GM23338 (cell line): Measurements from ENCODE around the gene PCNX3. TPM values are rescaled to one million over a fixed set of nuclear protein-coding genes. Genes with fewer than 3 reads are reported as not detected.

Experiments
- ATAC-seq: fragments of 200-7000 bp; cut with Tn5 transposase; 3 replicates; pipeline ENCODE4 v1.9.1; 2020
- DNase-seq: peaks from one replicate; pipeline ENCODE4 v3.0.0-alpha.2; 2015; ENCODE audit warnings: low spot score
- H2AFZ ChIP-seq: fragments of 200-600 bp; sonication (generic); 2 replicates; pipeline ENCODE4 v1.8.0; 2016; ENCODE audit warnings: antibody characterized with exemption, mild to moderate bottlenecking, moderate library complexity
- H3F3A ChIP-seq: fragments of 200-600 bp; sonication (generic); replicated peaks from 2 replicates; pipeline ENCODE4 v1.8.0; 2017; ENCODE audit warnings: antibody characterized with exemption, mixed run types, low read depth
- H3K27ac ChIP-seq: fragments of 200-600 bp; sonication (generic); 2 replicates; pipeline ENCODE4 v1.6.1; 2016; ENCODE audit warnings: low read depth
- H3K27me3 ChIP-seq: fragments of 200-600 bp; sonication (generic); 2 replicates; pipeline ENCODE4 v1.8.0; 2016; ENCODE audit warnings: mild to moderate bottlenecking, mixed run types, moderate library complexity; ENCODE audit not compliant: insufficient read depth
- H3K36me3 ChIP-seq: fragments of 200-600 bp; sonication (generic); 2 replicates; pipeline ENCODE4 v1.8.0; 2016; ENCODE audit warnings: mild to moderate bottlenecking; ENCODE audit not compliant: insufficient read depth
- H3K4me1 ChIP-seq: fragments of 200-600 bp; sonication (generic); 2 replicates; pipeline ENCODE4 v1.8.0; 2016; ENCODE audit warnings: mild to moderate bottlenecking, moderate library complexity; ENCODE audit not compliant: insufficient read depth
- H3K4me2 ChIP-seq: fragments of 200-600 bp; sonication (generic); 2 replicates; pipeline ENCODE4 v1.7.1; 2017; ENCODE audit warnings: mixed run types
- H3K4me3 ChIP-seq: fragments of 200-600 bp; sonication (generic); 2 replicates; pipeline ENCODE4 v1.6.1; 2016; ENCODE audit warnings: mixed run types
- H3K79me2 ChIP-seq: fragments of 200-600 bp; sonication (generic); replicated peaks from 2 replicates; pipeline ENCODE4 v1.8.0; 2017; ENCODE audit warnings: mild to moderate bottlenecking; ENCODE audit not compliant: insufficient read depth
- H3K9me2 ChIP-seq: fragments of 200-600 bp; sonication (generic); 2 replicates; pipeline ENCODE4 v1.8.0; 2017; ENCODE audit not compliant: insufficient read depth
- H4K20me1 ChIP-seq: fragments of 200-600 bp; sonication (generic); replicated peaks from 2 replicates; pipeline ENCODE4 v1.8.0; 2017; ENCODE audit warnings: mild to moderate bottlenecking; ENCODE audit not compliant: insufficient read depth
- H3K27ac Mint-ChIP-seq: 2 replicates; pipeline ENCODE4 v1.8.0; 2020; ENCODE audit warnings: inconsistent platforms, mild to moderate bottlenecking, moderate library complexity, mixed read lengths
- H3K27me3 Mint-ChIP-seq: 3 replicates; pipeline ENCODE4 v1.8.0; 2022; ENCODE audit warnings: low read depth, mild to moderate bottlenecking, moderate library complexity, mixed read lengths, inconsistent platforms; ENCODE audit not compliant: insufficient read depth, poor library complexity
- H3K36me3 Mint-ChIP-seq: 3 replicates; pipeline ENCODE4 v1.8.0; 2021; ENCODE audit warnings: low read depth, mild to moderate bottlenecking, inconsistent platforms, moderate library complexity, mixed read lengths
- H3K4me1 Mint-ChIP-seq: 3 replicates; pipeline ENCODE4 v1.8.0; 2020; ENCODE audit warnings: mild to moderate bottlenecking, inconsistent platforms, mixed read lengths
- H3K4me3 Mint-ChIP-seq: 3 replicates; pipeline ENCODE4 v1.8.0; 2021; ENCODE audit warnings: moderate library complexity, mild to moderate bottlenecking, inconsistent platforms, mixed read lengths
- H3K9me3 Mint-ChIP-seq: 3 replicates; pipeline ENCODE4 v1.8.0; 2020; ENCODE audit warnings: moderate library complexity, mild to moderate bottlenecking, inconsistent platforms, mixed read lengths
- CREB1 ChIP-seq: fragments of 250-450 bp; sonication (Bioruptor Pico); IDR thresholded peaks from 2 replicates; pipeline ENCODE4 v1.5.0; 2020; ENCODE audit warnings: low read depth, mild to moderate bottlenecking, moderate library complexity
- CTCF ChIP-seq, 2 experiments: fragments of 200-600 bp in 1 of 2; sonication (generic) in 1 of 2; conservative IDR thresholded peaks; 2 replicates each; pipeline versions ENCODE4 v1.5.1 to v1.6.1; 2016 to 2017; ENCODE audit warnings: antibody characterized with exemption in 2 of 2, low read depth in 2 of 2, mild to moderate bottlenecking in 2 of 2, moderate library complexity in 1 of 2
- ETS1 ChIP-seq: IDR thresholded peaks from 2 replicates; pipeline ENCODE4 v1.6.1; 2016; ENCODE audit warnings: antibody characterized with exemption
- EZH2 ChIP-seq: fragments of 200-600 bp; sonication (generic); IDR thresholded peaks from one replicate; pipeline ENCODE4 v1.8.0; 2017; ENCODE audit warnings: antibody characterized with exemption, mild to moderate bottlenecking, low read depth; ENCODE audit not compliant: unreplicated experiment
- EZH2phosphoT487 ChIP-seq: fragments of 200-600 bp; sonication (generic); IDR thresholded peaks from one replicate; pipeline ENCODE4 v1.8.1; 2018; ENCODE audit warnings: antibody characterized with exemption; ENCODE audit not compliant: unreplicated experiment
- JUNB ChIP-seq: IDR thresholded peaks from one replicate; pipeline ENCODE4 v1.6.1; 2016; ENCODE audit warnings: antibody characterized with exemption; ENCODE audit not compliant: unreplicated experiment
- NANOG ChIP-seq: IDR thresholded peaks from 2 replicates; pipeline ENCODE4 v1.6.1; 2016; ENCODE audit warnings: antibody characterized with exemption, borderline replicate concordance
- POLR2AphosphoS5 ChIP-seq: IDR thresholded peaks from 2 replicates; pipeline ENCODE4 v1.6.1; 2016; ENCODE audit warnings: antibody characterized with exemption, low read depth
- REST ChIP-seq: IDR thresholded peaks from one replicate; pipeline ENCODE4 v1.6.1; 2018; ENCODE audit warnings: antibody characterized with exemption; ENCODE audit not compliant: unreplicated experiment
- STAT1 ChIP-seq: IDR thresholded peaks from one replicate; pipeline ENCODE4 v1.6.1; 2016; ENCODE audit warnings: antibody characterized with exemption; ENCODE audit not compliant: unreplicated experiment
- ZNF114 ChIP-seq: fragments of 250-450 bp; sonication (Bioruptor Pico); IDR thresholded peaks from 2 replicates; pipeline ENCODE4 v1.5.0; 2020; ENCODE audit warnings: mild to moderate bottlenecking, moderate library complexity
- ZNF331 ChIP-seq: fragments of 250-450 bp; sonication (Bioruptor Pico); IDR thresholded peaks from 2 replicates; pipeline ENCODE4 v1.5.0; 2020; ENCODE audit warnings: low read depth, mild to moderate bottlenecking, moderate library complexity
- ZNF462 ChIP-seq: fragments of 250-450 bp; sonication (Bioruptor Pico); IDR thresholded peaks from 2 replicates; pipeline ENCODE4 v1.5.0; 2020; ENCODE audit warnings: mild to moderate bottlenecking, moderate library complexity
- polyA plus RNA-seq: library from polyadenylated mRNA; unstranded; fragments of >200 nt; fragmentation: Nextera tagmentation; extraction: Ambion mirVana; gene quantifications from 2 replicates; pipeline ENCODE4 v1.2.1, GENCODE V29; 2016
- total RNA-seq: library from RNA; depleted of rRNA; stranded (reverse); fragments of >200 nt; shearing (Covaris generic); gene quantifications from 2 replicates; pipeline ENCODE4 v1.2.3, GENCODE V29; 2014

PCNX3 gene
- total and polyA plus RNA-seq, 2 experiments from 2014 or later, result 8.7 to 52.2 TPM

GRCh38 chr11:65627202-65627601 lies 11.6 kb downstream of the PCNX3 start:
- Mint-ChIP-seq H3K27ac (no peak overlapping the region), H3K4me1 (no peaks in the 10 kb centered on the region; the same call in 2 of the 3 replicates), H3K27me3 (peaks cover 12% of the 10 kb centered on the region), H3K4me3 (no peak overlapping the region), H3K36me3 (peaks cover 50% of the 10 kb centered on the region), H3K9me3 (no peaks in the 10 kb centered on the region)
- no peak overlapping the region for H3K4me2 ChIP-seq
- H3K4me1 ChIP-seq, result no peaks in the 10 kb centered on the region
- no peak overlapping the region for H2AFZ ChIP-seq
- no peak for DNase-seq
- H3F3A ChIP-seq, result no peaks in the 10 kb centered on the region; the same call in 1 of the 2 replicates
- no peak overlapping the region for H3K4me3 ChIP-seq
- no peak for TF ChIP-seq ZNF462 (CRISPR knock-in tag)
- no peak for TF ChIP-seq JUNB
- TF ChIP-seq ZNF331 (CRISPR knock-in tag), result no peak
- no peak for TF ChIP-seq ETS1
- no peak for TF ChIP-seq ZNF114 (CRISPR knock-in tag)
- no peak for TF ChIP-seq CREB1 (CRISPR knock-in tag)
- no peak for TF ChIP-seq STAT1
- no peak for TF ChIP-seq EZH2
- no peak for TF ChIP-seq CTCF (conservative IDR thresholded peaks at IDR 0.05; ENCODE audit: low read depth in 2 of 2)
- no peak for TF ChIP-seq NANOG
- no peak for TF ChIP-seq EZH2phosphoT487
- no peak for TF ChIP-seq REST
- TF ChIP-seq POLR2AphosphoS5, result no peak
- ATAC-seq, result no peak
- peaks cover 7% of the 10 kb centered on the region for H3K36me3 ChIP-seq
- no peak overlapping the region for H3K27ac ChIP-seq
- H3K79me2 ChIP-seq, result no peaks in the 10 kb centered on the region
- H3K27me3 ChIP-seq, result no peaks in the 10 kb centered on the region
- no peaks in the 10 kb centered on the region for H3K9me2 ChIP-seq
- no peaks in the 10 kb centered on the region; the same call in 1 of the 2 replicates for H4K20me1 ChIP-seq
